HPDE6-E6E7 (cell line): ENCODE results near the gene CBARP.

ENCODE experiments used
- DNase-seq: peaks from one replicate; pipeline ENCODE4 v3.0.0; 2011; ENCODE audit warnings: missing footprints; ENCODE audit errors: extremely low spot score

Gene CBARP

DNA sequence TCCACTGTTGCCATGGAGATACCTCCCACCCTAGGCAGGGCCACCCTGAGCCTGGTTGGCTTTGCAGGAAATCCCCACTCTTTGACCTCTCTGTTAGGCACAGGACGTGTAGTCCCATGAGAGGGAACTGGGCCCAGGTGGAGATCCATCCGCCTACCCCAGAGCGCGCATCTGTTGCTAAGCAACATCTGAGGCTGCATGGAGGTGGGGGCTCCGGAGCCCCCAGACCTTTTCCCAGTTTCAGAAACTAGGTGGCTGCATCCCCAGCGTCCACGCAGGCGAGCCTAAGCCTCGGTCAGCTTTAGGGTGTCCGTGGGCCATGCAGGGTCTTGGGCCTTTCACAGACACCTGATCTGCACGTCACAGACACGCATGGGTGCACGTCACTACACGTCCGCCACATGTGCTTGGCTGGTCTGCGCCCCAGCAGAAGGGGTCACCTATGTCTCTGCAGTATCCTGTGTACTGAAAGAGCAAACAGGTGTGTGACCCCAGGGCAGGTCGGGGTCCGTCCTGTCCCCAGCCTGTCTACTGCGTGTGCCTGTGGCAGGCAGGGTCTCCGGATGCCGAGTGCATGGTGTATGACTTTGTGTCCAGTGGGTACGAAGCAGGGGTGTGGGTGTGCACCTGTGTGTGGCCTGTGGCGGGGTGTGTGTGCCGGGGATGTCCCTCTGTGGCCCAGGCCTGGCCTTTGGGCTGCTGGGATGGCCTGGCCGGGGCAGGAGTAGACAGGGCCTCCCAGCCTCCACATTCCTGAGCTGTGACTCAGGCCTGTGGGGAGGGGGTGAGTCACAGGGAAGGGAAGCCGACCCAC, 27.2 kb upstream of the CBARP start:
- DNase-seq, result no peak

DNA sequence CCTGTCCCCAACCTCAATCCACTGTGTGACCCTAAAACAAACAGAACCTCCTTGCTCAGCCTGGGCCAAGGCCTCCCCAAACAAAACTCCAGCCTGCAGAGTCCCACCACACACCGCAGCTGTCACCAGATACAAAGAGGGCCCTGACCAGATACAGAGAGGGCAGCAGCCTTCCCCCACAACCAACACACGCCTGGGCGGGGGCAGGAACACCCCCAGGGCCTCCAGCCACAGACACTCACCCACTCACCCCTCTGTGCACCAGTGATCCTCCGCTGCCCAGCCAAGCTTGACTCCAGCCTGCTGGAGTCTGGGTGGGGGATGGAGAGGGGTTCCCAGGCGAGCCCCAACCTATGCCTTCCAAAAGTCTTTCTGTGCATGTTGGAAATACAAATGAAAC, 25.4 kb upstream of the CBARP start:
- DNase-seq, result no peak

DNA sequence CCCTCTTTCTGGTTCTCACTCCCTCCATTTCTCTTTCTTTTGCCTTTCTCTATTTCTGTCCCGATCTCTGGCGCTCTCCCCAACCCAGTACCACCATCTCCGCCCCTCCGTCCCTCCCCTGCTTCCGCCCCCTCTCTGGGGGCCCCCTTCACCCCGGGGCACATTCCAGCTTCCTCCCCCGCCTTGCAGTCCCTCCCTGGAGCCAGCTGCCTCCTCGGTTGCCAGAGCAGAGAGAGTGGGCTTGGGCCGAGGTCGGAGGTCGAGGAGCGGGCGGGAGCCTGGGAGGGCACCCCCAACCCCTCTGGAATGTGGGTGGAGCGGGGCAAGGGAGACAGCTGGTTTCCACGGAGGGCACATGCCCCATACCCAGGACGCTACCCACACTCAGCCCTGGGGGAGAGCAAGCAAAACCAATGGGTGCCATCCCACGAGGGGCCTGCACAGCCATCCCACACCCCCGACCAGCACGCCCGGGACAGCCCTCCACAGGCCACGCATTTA, 24.9 kb upstream of the CBARP start:
- no peak for DNase-seq

DNA sequence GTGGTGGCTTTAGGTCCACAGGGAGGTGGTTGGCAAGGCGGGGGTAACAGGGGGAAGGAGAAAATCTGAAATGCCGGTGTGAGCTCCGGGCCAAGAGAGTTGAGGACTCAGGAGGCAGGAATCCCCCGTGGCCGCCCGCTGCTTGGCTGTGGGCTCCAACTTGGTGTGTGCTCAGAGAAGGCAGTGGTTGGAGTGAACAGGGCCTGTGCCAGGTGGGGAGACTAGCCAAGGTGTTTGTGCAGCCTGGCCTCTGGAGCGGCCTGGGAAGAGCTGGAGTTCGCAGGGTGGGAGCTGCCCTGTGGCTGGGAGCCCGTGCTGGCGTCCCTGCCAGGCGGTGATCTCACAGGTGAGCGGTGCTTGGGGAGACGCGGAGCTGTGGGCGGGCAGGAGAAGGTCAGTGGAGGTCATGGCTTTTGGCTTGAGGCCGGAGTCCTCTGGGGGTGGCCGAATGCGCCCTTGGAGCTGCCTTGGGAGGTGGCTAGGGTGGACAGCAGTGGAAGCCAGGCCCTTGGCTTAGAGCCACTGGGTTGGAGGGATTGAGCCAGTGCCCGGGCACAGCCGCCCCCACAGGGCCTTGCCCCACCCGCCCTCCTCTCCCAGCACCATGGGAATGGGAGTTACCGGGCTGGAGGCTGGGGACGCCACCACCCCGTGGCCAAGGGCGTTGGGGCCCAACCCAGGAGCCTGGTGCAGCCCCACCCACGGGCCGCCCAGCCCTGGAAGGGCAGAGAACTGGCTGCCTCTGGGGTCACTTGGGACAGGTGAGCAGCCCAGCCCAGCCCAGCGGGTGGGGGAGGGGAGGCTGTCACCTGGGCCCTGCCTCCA, 24.2 kb upstream of the CBARP start:
- DNase-seq, result no peak

DNA sequence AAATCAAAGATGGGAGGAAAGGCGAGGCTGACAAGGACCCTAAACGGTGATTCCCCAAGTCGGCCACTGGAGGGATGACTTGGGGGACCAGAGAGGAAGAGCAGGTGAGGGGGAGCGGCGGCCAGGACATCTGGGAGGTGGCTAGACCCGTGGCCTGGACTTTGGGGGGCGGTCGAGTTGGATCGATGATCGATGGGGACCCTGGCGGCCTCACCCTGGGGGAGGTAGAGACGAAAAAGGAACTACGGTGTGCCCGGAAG, 23.7 kb upstream of the CBARP start:
- no peak for DNase-seq

DNA sequence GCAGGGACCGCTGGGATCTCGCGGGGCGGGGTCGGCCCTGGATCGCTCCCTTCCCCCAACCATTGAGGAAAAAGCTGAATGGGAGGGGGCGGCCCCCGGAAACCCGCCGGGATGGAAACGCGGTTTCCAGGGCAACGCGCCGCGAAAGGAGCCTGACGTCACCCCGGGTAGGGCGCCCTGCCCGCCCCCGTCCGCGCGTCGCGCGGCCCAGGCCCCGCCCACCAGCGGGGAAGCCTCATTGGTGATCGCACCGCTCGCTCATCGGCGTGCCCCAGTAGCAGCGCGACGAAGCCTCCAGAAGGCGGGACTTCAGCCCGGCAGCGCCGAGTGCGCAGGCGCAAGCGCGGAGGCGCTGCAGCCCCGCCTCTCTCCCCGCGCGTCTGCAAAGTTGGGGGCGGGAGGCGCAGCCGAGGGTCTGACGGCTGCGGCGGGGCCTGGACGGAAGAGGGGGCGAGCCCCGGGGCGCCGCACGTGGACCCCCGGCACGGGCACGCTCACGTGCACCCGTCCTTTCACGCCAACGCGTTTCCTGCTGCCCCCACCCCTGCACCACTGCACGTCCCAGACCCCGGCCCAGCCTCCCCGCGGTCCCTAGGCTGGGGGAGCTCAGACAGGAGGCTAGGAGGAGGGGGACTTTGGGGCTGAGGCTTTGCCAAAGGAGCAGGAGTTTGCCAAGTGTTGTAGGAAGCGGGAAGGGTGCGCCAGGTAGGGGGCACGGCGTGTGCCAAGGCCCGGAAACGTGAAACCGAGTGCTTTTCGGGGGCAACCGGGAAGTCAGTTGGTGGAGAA, 23.1 kb upstream of the CBARP start:
- peak; percentile 86 for DNase-seq

DNA sequence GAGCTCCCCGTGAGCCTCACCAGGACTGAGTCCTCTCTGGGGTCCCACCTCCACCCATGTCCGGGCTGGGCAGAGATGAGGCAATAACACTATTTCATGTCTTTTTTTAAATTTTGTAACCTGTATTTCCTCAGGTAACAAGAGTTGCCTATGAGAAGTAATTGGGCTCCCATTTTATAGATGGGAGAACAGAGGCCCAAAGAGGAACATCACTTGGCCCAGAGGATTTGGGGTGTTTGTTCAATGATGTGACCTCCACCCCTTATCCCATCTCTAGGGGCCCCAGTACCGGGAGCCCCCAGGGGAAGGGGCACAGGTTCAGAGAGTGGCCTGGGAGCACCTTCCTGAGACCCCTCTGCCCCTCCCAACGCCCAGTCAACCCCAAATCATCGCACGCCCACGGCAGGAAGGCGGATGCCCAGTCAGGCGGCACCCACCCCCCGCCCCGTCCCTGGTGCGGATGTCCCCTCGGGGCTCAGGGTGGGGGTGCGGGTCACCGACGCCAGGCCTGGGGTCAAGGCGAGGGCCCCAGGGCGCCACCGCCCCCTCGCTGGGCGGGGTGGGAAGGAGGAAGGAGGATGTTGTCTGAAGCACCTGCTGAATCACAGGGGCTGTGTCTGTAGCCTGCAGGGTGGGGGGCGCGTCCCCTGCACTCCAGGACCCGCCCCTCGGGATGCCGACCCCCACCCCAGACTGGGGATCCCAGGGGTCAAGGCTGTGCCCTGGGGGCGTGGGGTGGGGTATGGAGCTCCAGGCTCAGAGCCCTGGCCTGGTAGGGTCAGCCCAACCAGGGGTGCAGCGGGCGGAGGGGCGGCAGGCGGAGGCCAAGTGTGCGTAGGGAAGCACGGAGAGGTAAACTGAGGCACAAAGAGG, 22.3 kb upstream of the CBARP start:
- no peak for DNase-seq

DNA sequence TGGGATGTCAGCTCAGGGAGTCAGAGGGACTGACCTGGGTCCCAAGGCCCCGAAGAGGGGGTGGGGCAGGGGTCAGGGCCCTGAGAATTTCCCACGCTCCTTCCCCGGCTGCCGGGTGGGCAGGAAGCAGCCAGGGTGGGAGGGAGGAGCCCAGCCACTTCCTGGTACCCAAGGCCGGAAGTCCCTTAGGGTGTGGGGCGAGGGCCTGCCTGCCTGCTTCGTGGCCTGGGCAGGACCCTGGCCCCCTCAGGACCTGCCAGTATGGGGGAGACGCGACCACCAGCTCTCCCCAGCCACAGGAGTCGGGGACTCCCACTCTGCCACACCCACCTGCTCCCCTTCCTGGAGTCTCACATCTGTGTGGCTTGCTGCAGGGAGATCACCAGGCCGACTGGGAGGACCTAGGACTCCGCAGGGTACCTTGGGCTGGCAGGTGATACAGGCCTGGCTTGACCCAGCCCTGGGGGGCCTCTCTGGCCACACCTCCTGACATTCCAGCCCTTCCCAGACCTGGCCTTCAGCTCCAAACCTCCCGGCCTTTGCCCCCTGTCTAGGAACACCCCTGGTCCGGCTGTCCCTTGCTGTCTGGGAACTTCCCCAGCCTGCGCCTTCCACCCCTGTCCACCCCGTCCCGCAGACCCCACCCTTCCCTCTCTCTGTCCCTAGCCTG, 21.5 kb upstream of the CBARP start:
- DNase-seq, result no peak

DNA sequence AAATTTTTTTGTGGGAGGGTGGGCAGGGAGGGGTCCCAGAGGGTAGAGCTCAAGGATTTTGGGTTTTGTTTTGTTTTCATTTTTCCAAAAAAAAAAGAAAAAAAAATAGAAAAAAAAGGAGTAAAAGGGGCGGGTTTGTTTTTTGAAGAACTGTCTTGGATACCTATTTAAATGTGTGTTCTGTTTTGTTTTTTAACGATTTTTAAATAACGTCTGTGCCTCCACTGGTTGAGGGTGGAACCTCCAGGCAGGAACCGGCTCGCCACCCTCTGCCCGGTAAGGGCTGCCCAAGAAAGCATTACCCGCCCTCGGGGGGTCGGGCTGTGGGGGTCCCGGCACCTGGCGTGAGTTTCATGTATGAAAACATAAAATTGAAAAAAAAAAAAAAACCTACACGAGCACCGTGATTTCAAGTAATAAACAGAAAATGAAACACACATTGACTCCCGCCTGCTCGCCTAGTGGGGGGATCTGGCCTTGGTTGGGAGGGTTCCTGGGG, 21.0 kb upstream of the CBARP start:
- DNase-seq, result no peak

DNA sequence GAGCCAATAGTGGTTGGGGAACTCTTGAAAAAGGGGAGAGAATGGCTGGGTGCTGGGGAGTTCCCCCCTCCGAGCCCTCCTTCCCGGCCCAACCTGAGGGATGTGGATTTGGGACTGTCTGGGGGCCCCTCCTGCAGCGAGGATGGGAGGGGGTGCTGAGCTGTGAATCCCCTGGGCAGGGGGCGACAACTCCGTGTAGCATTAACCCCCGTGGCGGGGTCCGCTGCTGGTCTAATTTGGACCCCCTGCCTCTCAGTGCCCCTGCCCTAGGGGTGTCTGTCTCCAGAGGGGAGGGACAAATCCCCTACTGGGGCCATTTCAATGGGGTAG, 20.3 kb upstream of the CBARP start:
- DNase-seq, result no peak

DNA sequence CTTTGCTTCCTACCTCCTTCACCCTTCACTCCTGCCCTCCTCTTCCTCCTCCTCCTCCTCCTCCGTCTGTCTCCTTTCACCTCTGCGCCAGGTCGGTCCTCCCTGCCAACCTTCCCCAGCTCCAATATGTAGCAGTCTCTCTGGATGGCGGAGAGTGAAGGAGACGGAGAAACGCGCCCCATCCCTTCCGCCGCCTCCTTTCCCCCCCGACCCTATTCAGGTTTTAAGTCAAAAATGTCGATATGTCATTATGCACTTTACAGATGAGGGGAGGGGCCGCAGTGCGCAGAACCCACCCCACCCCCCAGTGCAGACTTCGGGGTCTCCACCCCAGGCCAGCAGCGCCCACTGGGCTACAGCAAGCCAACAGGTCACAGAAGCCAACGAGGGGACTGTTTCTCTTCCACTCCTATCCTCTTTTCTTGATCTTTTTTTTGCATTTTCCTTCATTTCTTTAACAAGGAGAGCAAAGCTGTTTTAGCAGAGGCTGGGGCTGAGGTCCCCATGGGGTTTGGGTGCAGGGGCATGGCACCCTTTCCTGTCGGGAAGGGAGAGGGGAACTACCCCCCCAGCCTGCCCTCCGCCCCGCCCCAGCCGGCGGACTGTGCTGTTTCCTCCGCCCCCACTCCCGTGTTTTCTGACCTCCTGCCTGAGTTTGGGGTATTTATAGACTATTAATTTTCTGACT, 19.8 kb upstream of the CBARP start:
- DNase-seq, result no peak

DNA sequence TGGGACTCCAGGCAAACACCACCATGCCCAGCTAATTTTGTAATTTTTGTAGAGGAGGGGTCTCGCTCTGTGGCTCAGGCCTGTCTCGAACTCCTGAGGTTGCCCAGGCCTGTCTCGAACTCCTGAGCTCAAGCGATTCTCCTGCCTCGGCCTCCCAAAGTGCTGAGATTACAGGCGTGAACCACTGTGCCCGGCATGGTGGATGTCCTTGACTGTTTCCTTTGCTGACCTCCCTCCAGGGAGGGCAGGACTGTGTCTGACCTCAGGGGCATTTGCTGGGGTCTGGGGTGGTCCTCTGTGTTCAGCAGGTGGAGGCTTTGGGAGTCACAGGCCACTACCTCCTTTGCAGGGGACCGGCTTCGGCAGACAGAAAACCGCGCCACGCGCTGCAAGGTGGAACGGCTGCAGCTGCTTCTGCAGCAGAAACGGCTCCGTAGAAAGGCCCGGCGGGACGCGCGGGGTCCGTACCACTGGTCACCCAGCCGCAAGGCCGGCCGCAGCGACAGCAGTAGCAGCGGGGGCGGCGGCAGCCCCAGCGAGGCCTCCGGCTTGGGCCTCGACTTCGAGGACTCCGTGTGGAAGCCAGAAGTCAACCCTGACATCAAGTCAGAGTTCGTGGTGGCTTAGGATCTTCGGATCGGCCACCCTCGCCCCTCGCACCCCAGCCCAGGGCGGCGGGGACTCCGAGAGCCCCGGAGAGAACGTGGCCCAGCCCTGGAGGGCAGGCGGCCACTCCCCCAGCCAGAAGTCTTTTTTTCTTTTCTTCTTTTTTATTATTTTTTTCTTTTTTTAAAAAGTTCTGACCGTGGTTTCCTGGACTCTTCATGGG, 19.1 kb upstream of the CBARP start:
- DNase-seq, result no peak

DNA sequence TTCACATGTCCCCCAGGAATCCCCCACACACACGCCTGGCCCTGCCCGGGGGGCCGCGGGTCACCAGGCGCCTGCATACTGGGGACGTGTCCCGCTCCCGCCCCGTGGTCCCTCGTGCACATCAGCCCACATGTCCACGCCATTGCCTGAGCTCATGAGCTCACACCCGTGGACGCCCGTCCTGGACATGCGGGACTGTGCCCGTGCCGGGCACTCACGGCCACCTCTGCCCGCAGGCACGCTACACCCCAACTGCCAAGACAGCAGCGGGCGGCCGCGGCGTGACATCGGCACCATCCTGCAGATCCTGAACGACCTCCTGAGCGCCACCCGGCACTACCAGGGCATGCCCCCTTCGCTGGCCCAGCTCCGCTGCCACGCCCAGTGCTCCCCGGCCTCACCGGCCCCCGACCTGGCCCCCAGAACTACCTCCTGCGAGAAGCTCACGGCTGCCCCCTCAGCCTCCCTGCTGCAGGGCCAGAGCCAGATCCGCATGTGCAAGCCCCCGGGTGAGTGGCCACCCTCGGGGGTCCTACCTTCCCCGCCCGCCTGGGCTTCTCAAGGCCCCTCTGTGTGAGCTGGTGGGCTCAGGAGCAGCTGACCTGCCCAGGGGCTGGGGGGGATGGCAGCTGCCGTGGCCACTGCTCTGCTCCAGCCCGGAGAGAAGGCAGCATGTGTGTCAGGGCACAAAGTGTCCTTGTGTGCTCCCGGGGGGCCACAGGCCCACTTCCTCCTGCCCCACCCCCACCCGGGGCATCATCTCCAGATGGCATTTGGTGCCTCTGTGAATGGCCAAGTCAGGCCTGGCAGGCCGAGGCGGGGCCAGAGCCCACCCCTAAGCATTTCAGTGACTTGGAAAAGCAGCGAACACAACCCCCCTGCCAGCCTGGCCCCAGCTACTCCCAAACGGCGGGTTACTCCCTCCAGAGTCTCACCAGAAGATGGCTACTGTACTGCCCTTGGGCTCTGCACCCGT, 17.7 kb upstream of the CBARP start:
- no peak for DNase-seq

DNA sequence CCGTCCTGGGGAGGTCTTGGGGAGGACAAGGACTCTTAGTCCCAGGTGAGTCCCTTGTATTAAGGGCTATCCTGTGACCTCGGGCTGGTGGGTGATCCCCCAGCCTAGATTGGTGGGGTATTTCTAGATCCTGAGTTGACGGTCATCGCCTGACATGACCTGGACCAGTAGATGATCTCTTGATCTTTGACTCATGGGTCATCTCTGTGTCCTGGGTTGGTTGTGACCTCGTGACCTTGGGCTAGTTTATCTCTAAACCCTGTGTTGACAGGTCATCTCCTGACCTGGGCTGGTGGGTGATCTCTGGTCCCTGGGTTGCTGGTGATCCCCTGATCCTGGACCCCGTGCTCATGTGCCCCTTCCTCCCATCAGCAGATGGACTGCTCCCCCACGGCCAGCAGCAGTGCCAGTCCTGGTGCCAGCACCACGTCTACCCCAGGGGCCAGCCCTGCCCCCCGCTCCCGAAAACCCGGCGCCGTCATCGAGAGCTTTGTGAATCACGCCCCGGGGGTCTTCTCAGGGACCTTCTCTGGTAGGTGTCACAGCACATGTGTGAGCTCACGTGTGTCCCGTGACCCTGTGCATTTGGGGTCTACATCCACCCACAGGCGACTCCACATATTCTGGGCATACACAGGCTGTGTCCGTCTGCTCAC, 16.9 kb upstream of the CBARP start:
- no peak for DNase-seq

DNA sequence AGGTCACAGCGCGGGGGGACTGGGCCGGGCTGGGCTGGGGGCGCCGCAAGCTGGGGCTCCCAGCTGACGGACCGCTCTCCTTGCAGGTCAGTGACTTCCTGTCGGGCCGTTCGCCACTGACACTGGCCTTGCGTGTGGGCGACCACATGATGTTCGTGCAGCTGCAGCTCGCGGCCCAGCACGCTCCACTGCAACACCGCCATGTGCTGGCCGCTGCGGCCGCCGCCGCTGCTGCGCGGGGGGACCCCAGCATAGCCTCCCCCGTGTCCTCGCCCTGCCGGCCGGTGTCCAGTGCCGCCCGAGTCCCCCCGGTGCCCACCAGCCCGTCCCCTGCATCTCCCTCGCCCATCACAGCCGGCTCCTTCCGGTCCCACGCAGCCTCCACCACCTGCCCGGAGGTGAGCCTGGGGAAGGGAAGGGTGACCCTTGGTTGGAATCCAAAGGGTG, 16.3 kb upstream of the CBARP start:
- DNase-seq, result no peak

DNA sequence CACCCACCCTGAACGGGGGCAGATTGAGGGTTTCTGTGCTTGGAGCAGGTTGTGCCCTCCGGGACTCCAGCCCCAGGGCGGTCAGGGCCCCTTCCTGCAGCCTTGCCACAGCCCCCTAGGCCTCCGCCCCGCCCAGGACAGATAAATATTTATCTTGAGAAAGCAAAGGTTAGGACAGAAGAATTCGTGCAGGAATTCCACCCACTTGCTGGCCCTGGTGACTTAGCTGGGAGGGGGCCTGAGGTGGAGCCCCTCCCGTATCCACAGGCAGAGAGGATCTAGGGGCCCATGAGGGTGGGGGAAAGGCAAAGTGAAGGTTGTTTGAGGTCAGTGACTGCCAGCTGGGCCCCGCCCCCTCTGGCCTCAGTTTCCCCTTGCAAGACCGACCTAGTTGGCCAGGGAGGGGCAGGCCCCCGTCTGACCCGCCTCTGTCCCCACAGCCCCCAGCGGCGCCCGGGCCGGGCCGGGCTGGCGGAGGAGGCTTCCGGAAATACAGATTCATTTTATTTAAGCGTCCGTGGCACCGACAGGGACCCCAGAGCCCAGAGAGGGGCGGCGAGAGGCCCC, 15.8 kb upstream of the CBARP start:
- no peak for DNase-seq

DNA sequence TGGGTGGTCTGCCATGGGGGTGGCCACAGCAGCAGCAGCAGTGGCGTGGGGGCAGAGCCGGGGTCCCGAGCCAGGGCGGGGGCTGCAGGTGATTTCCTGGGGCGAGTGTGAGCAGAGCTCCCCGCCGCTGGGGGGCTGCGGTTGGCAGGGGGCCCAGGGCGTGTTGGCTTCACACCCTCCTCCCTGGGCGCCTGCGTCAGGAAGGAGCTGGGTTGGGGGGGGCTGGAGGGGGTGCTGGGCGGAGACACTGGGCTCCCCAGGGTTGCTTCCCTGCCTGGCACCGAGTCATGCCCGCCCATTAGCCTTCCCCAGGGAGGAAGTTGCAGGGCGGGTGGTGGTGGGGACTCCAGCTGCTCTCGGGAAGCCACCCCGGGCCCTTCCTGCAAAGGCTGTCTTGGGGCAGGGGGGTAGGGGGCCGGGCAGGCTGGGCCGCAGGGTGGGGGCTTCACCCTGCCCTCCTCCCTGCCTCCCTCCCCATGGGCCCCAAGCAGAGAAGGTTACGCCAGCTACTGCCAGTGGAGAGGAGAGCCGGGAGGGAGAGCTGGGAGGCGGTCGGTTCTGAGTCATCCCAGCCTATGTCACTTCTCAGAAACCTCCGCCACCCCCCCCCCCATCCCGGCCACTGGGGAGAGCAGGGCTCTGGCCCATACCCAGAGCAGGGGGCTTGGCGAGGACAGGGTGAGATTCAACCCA, 15.2 kb upstream of the CBARP start:
- DNase-seq, result no peak
